GM12892 (cell line): Measurements from ENCODE around the gene PCGF3.

ENCODE experiments used
- POLR2A ChIP-seq: IDR thresholded peaks from 2 replicates; pipeline ENCODE4 v1.6.1; 2011; ENCODE audit warnings: low read depth, low read length, control low read depth
- POLR2AphosphoS5 ChIP-seq: IDR thresholded peaks from 2 replicates; pipeline ENCODE4 v1.6.1; 2011; ENCODE audit warnings: low read depth, low read length, control low read depth

DNA sequence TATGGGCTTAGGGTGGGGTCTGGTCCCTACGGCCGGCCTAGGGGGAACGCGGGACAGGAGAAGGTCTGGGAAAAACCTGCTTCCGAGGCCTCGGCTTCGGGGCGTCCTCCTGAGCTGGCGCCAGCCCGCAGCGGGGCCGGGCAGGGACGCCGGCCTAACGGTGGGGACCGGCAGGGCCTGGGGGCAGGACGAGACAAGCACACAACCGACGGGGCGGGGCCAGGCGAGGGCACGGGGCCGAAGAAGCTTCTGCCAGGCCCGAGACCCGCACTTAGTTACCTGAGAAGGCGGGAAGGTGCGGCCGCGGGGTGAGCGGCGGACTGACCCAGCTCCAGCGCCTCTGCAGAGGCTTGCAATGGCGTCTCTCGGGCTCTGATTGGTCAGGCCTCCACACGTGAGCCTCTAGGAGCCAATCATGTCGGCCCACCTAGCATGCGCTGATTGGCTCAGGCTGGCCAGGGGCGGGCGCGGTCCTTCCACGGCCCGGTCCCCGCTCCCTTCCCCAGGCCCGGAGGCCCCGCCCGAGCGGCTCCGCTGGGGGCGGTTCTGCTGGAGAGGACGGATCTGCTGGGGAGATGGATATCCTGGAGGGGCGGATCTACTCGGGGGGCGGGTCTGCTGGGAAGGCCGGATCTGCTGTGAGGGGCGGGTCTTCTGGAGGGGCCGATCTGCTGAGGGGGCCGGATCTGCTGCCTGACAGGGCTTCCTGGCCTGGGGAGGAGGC, 76.0 kb downstream of the PCGF3 start:
- peak; percentile 93 for TF ChIP-seq POLR2AphosphoS5
- TF ChIP-seq POLR2A, result peak; percentile 93
